Measurements from ENCODE around the gene CACNA1C.

GRCh38 chr12:2205996-2206395 is 153.2 kb downstream of the CACNA1C start:
- no peak for TF ChIP-seq POLR2A (IDR thresholded peaks at IDR 0.05)
- TF ChIP-seq CTCF (IDR thresholded peaks at IDR 0.05), result no peak
